IPS-15b (cell line): ENCODE measurements around the gene DIRAS2.

ENCODE experiments used
- H3K27me3 ChIP-seq: one replicate; pipeline ENCODE4 v1.6.1; 2013; ENCODE audit warnings: low read length; ENCODE audit not compliant: control insufficient read depth, insufficient read depth
- H3K36me3 ChIP-seq: one replicate; pipeline ENCODE4 v1.6.1; 2013; ENCODE audit warnings: low read length; ENCODE audit not compliant: control insufficient read depth, insufficient read depth
- H3K4me1 ChIP-seq: one replicate; pipeline ENCODE4 v1.6.1; 2013; ENCODE audit warnings: mild to moderate bottlenecking, low read length; ENCODE audit not compliant: control insufficient read depth, insufficient read depth
- H3K4me3 ChIP-seq: one replicate; pipeline ENCODE4 v1.5.1; 2013; ENCODE audit warnings: low read depth, low read length
- H3K9ac ChIP-seq: one replicate; pipeline ENCODE4 v1.6.1; 2013; ENCODE audit warnings: low read depth, mild to moderate bottlenecking, low read length
- H3K9me3 ChIP-seq: one replicate; pipeline ENCODE4 v1.6.1; 2013; ENCODE audit warnings: mild to moderate bottlenecking, low read length; ENCODE audit not compliant: control insufficient read depth, insufficient read depth

DIRAS2 gene

DNA sequence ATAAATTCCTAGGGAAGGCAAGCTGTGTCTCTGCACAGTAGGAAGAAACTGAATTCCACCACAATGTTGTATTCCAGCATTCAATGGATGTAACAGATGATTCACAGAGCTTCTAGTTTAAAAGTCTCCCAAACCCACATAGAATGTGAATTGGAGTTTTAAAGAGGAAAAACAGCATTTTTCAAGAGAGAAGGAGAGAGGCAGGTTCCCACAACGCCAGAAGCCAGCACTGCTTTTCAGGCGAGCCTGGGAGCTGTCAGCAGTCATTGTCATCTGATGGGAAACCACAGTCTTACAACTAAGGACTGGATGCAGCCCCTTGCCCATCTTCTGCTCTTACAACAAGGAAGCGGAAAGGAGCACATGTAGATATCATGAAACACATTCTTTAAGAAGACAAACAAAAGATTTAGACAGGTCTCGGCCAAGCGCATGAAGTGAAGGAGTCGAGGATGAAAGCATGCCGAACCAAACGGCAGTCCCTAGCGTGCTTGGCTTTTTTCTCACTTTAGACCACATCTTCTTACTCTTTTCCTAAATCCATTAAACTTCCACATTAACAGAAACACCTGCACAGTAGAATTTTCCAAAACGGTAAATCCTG is 638 bp downstream of the DIRAS2 start:
- Histone ChIP-seq H3K4me3 (peak overlapping the region; percentile 63), H3K27me3 (peaks cover 26% of the 10 kb centered on the region), H3K9me3 (no peaks in the 10 kb centered on the region), H3K9ac (no peak overlapping the region), H3K36me3 (no peaks in the 10 kb centered on the region), H3K4me1 (no peaks in the 10 kb centered on the region)

DNA sequence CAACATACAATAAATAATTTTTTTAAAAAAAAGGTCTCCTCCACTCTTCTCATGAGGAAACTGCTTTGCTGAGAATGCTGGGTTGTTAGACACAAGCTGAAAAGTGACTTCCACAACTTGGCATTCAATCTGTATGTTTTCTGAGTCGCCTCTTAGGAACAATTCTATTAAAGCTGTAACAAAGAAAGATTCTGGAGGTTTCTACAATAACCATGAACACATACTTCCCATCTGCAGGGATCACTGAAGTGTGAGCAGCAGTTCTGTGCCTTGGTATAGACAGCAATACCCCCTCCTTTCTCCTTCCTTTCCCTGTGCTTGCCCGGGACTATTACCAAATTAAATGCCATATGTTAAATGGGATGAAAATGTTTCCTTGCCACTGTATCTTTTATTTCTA is 1.5 kb downstream of the DIRAS2 start:
- H3K36me3 ChIP-seq = no peaks in the 10 kb centered on the region
- no peak overlapping the region for H3K4me3 ChIP-seq
- H3K27me3 ChIP-seq = peaks cover 26% of the 10 kb centered on the region
- no peak overlapping the region for H3K9ac ChIP-seq
- H3K4me1 ChIP-seq = no peaks in the 10 kb centered on the region
- no peaks in the 10 kb centered on the region for H3K9me3 ChIP-seq

DNA sequence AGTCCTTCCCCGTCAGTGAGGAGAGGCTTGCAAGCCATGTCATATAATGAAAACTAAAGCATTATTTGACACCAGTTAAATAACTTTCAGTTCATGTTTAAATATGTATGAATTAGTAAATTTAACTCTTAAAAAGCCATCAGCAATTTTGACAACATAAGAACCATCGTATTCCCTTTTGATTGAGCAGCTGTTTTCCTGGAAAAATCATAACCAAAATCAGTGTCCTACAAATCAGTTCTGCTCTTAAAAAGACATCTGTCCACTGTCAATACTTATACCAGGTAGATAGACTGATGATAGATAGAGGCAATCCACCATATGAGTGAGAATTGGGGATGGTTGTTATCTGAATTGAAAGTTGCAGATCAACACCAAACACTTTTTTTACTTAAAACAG is 2.3 kb downstream of the DIRAS2 start:
- no peaks in the 10 kb centered on the region for H3K36me3 ChIP-seq
- no peak overlapping the region for H3K9ac ChIP-seq
- no peaks in the 10 kb centered on the region for H3K4me1 ChIP-seq
- no peaks in the 10 kb centered on the region for H3K9me3 ChIP-seq
- H3K27me3 ChIP-seq = peaks cover 26% of the 10 kb centered on the region
- H3K4me3 ChIP-seq = no peak overlapping the region

GRCh38 chr9:90637626-90638025 is 5.0 kb downstream of the DIRAS2 start:
- Histone ChIP-seq H3K36me3 (no peaks in the 10 kb centered on the region), H3K9ac (no peak overlapping the region), H3K9me3 (no peaks in the 10 kb centered on the region), H3K4me1 (no peaks in the 10 kb centered on the region), H3K27me3 (peaks cover 21% of the 10 kb centered on the region), H3K4me3 (no peak overlapping the region)

- Histone ChIP-seq H3K36me3 (no peaks in the 10 kb centered on the region), H3K9ac (no peak overlapping the region), H3K9me3 (no peaks in the 10 kb centered on the region), H3K4me1 (no peaks in the 10 kb centered on the region), H3K4me3 (no peak overlapping the region), H3K27me3 (no peaks in the 10 kb centered on the region)
Observed at GRCh38 chr9:90632647-90633207, 9.9 kb downstream of the DIRAS2 start.

DNA sequence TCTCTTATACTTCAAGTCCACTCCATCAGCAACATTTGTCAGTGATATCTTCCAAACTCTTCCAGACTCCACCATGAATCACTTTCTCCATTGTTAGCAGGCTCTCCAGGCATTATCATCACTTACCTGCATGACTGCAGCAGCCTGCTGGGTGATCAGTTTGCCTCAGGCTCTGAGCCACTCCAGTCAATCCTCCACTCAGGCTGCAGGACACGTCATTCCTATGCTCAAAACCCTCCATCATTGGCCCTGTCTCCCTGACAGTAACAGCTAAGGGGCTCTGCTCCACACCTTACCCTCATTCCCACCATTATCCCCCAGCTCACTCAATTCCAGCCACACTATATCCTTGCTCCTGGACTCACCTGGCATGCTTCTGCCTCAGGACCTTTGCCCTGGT is 10.7 kb downstream of the DIRAS2 start:
- Histone ChIP-seq H3K27me3 (no peaks in the 10 kb centered on the region), H3K4me1 (no peaks in the 10 kb centered on the region), H3K9ac (no peak overlapping the region), H3K36me3 (no peaks in the 10 kb centered on the region), H3K4me3 (no peak overlapping the region), H3K9me3 (no peaks in the 10 kb centered on the region)

DNA sequence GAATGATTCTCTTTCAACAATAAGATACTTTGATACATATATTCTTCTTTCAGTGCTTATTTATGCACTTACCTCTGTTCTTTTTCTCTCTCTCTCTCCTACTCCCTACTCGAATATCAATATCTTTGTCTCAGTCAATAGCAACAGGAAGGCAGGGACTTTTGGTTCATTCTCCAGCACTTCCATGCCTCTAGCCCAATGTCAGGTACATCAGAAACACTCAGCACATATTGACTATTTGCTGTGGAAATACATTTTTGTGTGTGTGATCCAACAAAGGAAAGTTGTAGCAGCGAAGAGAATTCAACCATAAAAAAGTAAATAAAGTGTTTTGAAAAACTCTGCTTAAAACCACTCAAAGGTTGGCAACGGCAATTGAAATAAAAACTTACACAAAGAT is 12.6 kb downstream of the DIRAS2 start:
- Histone ChIP-seq H3K4me3 (no peak overlapping the region), H3K9me3 (no peaks in the 10 kb centered on the region), H3K27me3 (no peaks in the 10 kb centered on the region), H3K4me1 (no peaks in the 10 kb centered on the region), H3K9ac (no peak overlapping the region), H3K36me3 (no peaks in the 10 kb centered on the region)

DNA sequence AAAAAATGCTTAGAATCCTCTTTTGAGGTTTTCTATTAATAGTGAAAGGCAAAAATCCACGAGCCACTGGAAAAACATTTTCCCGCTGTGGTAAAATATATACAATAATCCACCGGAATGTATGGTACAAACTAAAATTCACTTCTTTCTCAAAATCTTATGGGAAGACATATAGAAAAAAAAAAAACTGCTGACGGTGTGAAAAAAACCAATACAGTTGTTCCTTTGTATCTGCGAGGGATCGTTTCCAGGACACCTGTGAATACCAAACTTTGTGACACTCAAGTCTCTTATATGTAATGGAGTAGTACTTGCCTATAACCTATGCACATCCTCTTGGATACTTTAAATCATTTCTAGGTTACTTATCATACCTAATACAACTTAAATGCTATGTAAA is 13.3 kb downstream of the DIRAS2 start:
- no peak overlapping the region for H3K9ac ChIP-seq
- H3K4me3 ChIP-seq = no peak overlapping the region
- no peaks in the 10 kb centered on the region for H3K4me1 ChIP-seq
- no peaks in the 10 kb centered on the region for H3K27me3 ChIP-seq
- no peaks in the 10 kb centered on the region for H3K9me3 ChIP-seq
- H3K36me3 ChIP-seq = no peaks in the 10 kb centered on the region

GRCh38 chr9:90616806-90617205 is 25.8 kb downstream of the DIRAS2 start:
- H3K9ac ChIP-seq = no peak overlapping the region
- peaks cover 5% of the 10 kb centered on the region for H3K27me3 ChIP-seq
- H3K4me3 ChIP-seq = no peak overlapping the region
- H3K9me3 ChIP-seq = no peaks in the 10 kb centered on the region
- H3K36me3 ChIP-seq = no peaks in the 10 kb centered on the region
- no peaks in the 10 kb centered on the region for H3K4me1 ChIP-seq

- Histone ChIP-seq H3K4me1 (no peaks in the 10 kb centered on the region), H3K4me3 (no peak overlapping the region), H3K9ac (no peak overlapping the region), H3K27me3 (peaks cover 5% of the 10 kb centered on the region), H3K9me3 (no peaks in the 10 kb centered on the region), H3K36me3 (no peaks in the 10 kb centered on the region)
Observed at GRCh38 chr9:90613502-90613901, 29.1 kb downstream of the DIRAS2 start.

GRCh38 chr9:90612957-90613356 is 29.7 kb downstream of the DIRAS2 start:
- no peaks in the 10 kb centered on the region for H3K4me1 ChIP-seq
- H3K27me3 ChIP-seq = peaks cover 5% of the 10 kb centered on the region
- no peak overlapping the region for H3K4me3 ChIP-seq
- no peak overlapping the region for H3K9ac ChIP-seq
- H3K9me3 ChIP-seq = no peaks in the 10 kb centered on the region
- no peaks in the 10 kb centered on the region for H3K36me3 ChIP-seq

DNA sequence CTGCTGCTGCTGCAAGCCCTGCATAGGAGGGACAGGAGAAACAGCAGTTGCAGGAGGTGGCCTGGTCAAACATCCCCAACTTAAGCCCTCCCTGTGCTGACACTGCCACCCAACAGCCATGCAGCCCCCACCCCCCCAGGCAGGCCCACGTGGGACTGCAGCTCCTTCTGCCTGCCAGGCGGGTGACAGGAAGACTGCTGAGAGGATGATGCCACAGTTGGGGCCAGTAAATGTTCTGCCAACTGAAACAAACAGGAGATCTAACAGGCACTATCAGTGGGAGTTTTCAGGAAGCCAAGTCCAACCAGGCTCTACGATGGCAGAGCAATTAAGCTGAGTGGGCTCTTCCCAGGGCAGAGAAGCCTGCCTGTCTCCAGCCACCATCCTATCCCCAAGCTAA is 31.1 kb downstream of the DIRAS2 start:
- H3K4me3 ChIP-seq = no peak overlapping the region
- H3K9ac ChIP-seq = no peak overlapping the region
- H3K27me3 ChIP-seq = peaks cover 5% of the 10 kb centered on the region
- no peaks in the 10 kb centered on the region for H3K36me3 ChIP-seq
- H3K4me1 ChIP-seq = no peaks in the 10 kb centered on the region
- no peaks in the 10 kb centered on the region for H3K9me3 ChIP-seq
